Activated T-cell treated with anti-CD3 and anti-CD28 coated beads, Interleukin-2, amount 50 U/mL, for 1 hour (primary cell): Measurements from ENCODE around the gene LNPEP.
"Not testable (repeated sequence)": the region's sequence is repeated elsewhere in the genome, so short reads cannot be mapped to it uniquely, and the experiment has no call there.

Source experiments
- DNase-seq: peaks from one replicate; pipeline ENCODE4 v3.0.0-alpha.2; 2020

Gene LNPEP

DNA sequence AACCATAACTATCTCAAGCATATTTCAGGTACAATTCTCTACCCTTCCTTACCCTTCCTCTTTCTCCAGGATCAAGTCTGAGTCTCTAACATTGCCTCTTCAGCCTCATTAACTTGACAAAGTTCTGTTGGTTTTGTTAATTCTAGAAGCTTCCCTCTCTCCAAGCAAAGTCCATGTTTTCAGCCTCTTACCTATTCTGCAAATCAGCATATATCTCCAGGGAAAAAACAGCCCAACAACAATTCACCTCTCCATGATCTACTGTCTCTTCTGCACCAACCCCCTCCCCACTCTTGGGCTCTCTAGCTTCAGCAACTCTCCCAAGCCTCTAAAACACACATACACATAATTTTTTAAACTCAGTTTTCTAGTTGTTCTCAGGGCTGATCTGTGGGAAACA, 134.4 kb downstream of the LNPEP start:
- no peak for DNase-seq

DNA sequence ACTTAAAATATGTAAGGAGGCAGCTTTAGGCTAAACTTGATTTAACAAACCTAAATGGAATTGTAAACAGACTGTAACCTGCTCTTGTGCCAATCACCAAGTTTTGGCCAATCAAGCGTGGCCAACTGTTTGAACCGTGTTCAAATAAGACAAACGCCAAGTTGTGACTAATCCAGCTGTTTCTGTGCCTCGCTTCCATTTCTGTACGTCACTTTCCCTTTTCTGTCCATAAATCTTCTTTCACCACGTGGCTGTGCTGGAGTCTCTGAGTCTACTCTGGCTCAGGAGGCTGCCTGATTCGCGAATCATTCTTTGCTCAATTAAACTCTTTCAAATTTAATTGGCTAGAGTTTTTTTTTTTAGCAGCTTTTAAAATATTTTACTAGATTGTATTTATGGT, 135.2 kb downstream of the LNPEP start:
- DNase-seq, result no peak

DNA sequence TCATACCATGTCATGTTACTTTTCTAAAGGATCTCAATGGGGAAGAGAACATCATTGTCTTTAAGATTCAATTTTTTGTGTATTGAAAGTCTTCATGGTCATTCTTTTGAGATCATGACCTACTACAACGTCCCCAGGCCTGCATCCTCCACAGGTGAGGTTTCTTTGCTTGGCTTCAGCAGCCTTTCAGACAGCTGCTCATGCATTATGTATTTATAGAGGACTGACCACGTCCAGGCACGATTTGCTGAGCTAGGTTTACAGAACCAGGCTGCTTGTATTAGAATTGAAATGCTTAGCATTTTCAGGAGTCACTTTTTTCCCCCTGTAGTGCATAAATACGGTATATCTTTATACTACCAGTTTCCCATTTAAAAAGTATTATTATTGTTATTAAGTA, 136.1 kb downstream of the LNPEP start:
- DNase-seq, result no peak

GRCh38 chr5:97072696-97073095, 136.8 kb downstream of the LNPEP start:
- DNase-seq, result no peak

- no peak for DNase-seq
These were observed 137.5 kb downstream of the LNPEP start for GRCh38 chr5:97073420-97073819.

DNA sequence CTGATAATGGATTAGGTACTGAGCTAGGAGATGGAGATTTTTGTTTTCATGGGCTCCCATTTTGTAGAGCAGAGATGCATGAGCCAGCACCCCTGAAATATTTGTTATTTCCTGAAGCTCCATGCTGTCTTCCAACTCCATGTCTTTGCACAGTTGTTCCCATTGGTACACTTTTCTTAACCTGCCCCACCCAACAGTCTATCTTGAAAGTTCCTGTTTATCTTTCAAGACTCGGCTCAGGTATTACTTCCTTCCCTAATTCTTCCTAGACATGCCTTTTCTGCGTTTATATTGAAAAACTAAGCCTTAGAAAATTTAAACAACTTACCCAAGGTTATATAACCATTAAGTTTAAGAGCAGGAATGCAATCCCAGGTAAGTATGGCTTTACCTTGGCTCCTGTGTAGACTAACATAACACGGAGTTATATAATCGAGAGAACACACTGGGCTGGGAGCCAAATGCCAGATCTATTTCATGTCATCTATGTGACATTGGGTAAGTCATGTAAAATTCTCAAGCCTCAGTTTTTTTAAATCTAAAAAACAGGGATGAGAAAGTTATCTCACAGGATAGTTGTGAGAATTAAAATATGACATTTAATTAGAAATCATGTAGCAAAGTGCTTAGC, 139.1 kb downstream of the LNPEP start:
- DNase-seq, result no peak

- no peak for DNase-seq
These were observed 139.8 kb downstream of the LNPEP start for GRCh38 chr5:97075649-97076048.

GRCh38 chr5:97076098-97076497, 140.2 kb downstream of the LNPEP start:
- no peak for DNase-seq

DNA sequence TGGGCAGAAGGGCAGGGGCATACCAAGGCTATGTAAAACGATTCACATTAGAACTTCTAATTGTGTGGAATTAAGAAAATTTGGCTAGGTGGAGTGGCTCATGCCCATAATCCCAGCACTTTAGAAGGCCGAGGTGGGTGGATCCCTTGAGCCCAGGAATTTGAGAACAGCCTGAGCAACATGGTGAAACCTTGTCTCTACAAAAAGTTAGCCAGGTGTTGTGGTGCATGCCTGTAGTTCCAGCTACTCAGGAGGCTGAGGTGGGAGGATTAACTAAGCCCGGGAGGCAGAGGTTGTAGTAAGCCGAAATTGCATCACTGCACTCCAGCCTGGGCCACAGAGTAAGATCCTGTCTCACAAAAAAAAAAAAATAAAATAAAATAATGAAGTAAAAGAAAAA, 141.4 kb downstream of the LNPEP start:
- no peak for DNase-seq

DNA sequence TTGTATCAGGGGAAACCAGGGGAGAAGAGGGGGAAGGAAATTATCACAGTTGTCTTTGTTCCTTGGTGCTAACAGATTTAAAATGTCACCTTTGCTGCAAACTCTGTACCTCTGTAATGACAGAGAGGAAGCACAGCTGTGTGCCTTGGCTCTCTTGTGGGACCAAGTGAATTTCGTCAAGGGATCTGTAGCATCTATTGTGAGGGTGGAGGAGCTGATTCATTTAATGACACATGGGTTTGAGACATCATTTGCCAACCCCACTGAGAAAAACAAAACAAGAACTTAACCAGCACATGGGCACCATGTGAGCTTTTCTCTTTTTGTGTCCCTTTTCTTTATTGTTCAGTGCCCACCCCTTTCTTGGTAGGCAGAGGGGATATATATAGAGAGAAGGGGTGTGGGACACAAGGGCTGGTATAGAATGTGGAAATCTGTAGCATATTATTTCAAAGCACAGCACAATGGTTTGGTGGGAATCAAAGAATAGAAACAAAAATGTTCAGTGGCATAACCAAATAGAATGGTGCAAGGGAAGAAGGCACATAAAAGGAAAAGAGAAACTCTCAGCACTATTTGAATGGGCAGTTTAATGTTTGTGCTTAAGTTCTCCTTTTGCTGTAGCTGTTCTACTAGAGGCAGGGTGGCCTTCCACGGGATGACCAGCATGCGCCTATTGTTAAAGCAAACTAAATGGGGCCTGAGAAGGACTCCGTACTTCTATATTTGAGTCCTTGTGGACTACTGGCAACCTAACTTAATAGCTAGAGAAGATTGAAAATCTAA, 143.3 kb downstream of the LNPEP start:
- DNase-seq, result no peak

DNA sequence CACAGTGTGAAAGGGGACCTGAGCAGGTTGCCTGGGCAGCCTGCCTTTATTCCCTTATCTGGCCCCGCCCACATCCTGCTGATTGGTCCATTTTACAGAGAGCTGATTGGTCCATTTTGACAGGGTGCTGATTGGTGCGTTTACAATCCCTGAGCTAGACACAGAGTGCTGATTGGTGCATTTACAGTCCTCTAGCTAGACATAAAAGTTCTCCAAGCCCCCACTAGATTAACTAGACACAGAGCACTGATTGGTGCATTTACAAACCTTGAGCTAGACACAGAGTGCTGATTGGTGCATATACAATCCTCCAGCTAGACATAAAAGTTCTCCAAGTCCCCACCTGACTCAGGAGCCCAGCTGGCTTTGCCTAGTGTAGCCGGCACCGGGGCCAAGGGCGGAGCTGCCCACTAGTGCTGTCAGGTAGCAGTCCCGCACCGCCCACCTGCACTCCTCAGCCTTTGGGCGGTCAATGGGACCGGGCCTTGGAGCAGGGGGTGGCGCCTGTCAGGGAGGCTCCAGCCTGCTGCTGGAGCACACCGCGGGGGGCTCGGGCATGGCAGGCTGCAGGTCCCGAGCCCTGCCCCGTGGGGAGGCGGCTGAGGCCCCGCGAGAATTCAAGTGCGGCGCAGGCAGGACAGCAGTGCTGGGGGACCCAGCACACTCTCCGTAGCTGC, 149.0 kb downstream of the LNPEP start:
- DNase-seq, result not testable (repeated sequence)

- DNase-seq, result no peak
These were observed 149.7 kb downstream of the LNPEP start for GRCh38 chr5:97085459-97086181.
